22Rv1 (cell line): Measurements from ENCODE around the gene UNC93A.
"Not testable (repeated sequence)": the region's sequence is repeated elsewhere in the genome, so short reads cannot be mapped to it uniquely, and the experiment has no call there.

ENCODE experiments used
- CTCF ChIP-seq: fragments of 450-650 bp; IDR thresholded peaks from 2 replicates; pipeline ENCODE4 v1.5.1; 2017; ENCODE audit warnings: mild to moderate bottlenecking
- ZFX ChIP-seq: fragments of 450-650 bp; IDR thresholded peaks from 2 replicates; pipeline ENCODE4 v1.6.1; 2017; ENCODE audit warnings: antibody characterized with exemption, borderline replicate concordance

GRCh38 chr6:167289291-167289690 lies 1.8 kb upstream of the UNC93A start:
- not testable (repeated sequence) for TF ChIP-seq CTCF, ZFX
